ENCODE data around the gene MGMT. TPM values are rescaled to one million over a fixed set of nuclear protein-coding genes. Genes with fewer than 3 reads are reported as not detected.

Gene MGMT
- total and polyA plus RNA-seq, 2 experiments from 2014 or later: 19.3 to 21.9 TPM

GRCh38 chr10:129538236-129538635, 71.2 kb downstream of the MGMT start:
- Histone ChIP-seq H3F3A (replicated peaks; ENCODE audit: low read depth) (no peaks in the 10 kb centered on the region), H4K20me1 (replicated peaks; ENCODE audit: insufficient read depth) (no peaks in the 10 kb centered on the region), H3K27ac (ENCODE audit: low read depth) (no peak overlapping the region), H3K9me2 (ENCODE audit: insufficient read depth) (0 out of 2 replicates have a peak, but pooled peaks cover 5% of the 10 kb centered on the region), H2AFZ (no peak overlapping the region), H3K79me2 (replicated peaks; ENCODE audit: insufficient read depth) (no peaks in the 10 kb centered on the region), H3K4me2 (no peak overlapping the region), H3K36me3 (ENCODE audit: insufficient read depth) (no peaks in the 10 kb centered on the region), H3K4me3 (no peak overlapping the region), H3K27me3 (ENCODE audit: insufficient read depth) (no peaks in the 10 kb centered on the region), H3K4me1 (ENCODE audit: insufficient read depth) (no peaks in the 10 kb centered on the region)
- TF ChIP-seq POLR2AphosphoS5 (IDR thresholded peaks at IDR 0.05; ENCODE audit: low read depth): no peak
- TF ChIP-seq STAT1 (IDR thresholded peaks at IDR 0.05; ENCODE audit: unreplicated experiment): no peak
- TF ChIP-seq NANOG (IDR thresholded peaks at IDR 0.05; ENCODE audit: borderline replicate concordance): no peak
- TF ChIP-seq CREB1 (CRISPR knock-in tag; IDR thresholded peaks at IDR 0.05; ENCODE audit: low read depth): no peak
- TF ChIP-seq ZNF462 (CRISPR knock-in tag; IDR thresholded peaks at IDR 0.05): no peak
- TF ChIP-seq EZH2phosphoT487 (IDR thresholded peaks at IDR 0.05; ENCODE audit: unreplicated experiment): no peak
- no peak for TF ChIP-seq JUNB (IDR thresholded peaks at IDR 0.05; ENCODE audit: unreplicated experiment)
- TF ChIP-seq ZNF114 (CRISPR knock-in tag; IDR thresholded peaks at IDR 0.05): no peak
- TF ChIP-seq ETS1 (IDR thresholded peaks at IDR 0.05): no peak
- TF ChIP-seq REST (IDR thresholded peaks at IDR 0.05; ENCODE audit: unreplicated experiment): no peak
- no peak for TF ChIP-seq ZNF331 (CRISPR knock-in tag; IDR thresholded peaks at IDR 0.05; ENCODE audit: low read depth)
- TF ChIP-seq CTCF (conservative IDR thresholded peaks at IDR 0.05; ENCODE audit: low read depth in 2 of 2): no peak
- H3K4me3 Mint-ChIP-seq: no peak overlapping the region
- H3K27me3 Mint-ChIP-seq (ENCODE audit: insufficient read depth, low read depth, poor library complexity): peaks cover 4% of the 10 kb centered on the region
- ATAC-seq: no peak
- H3K9me3 Mint-ChIP-seq: no peaks in the 10 kb centered on the region; the same call in 2 of the 3 replicates
- H3K36me3 Mint-ChIP-seq (ENCODE audit: low read depth): peaks cover 10% of the 10 kb centered on the region; the same call in 1 of the 3 replicates
- H3K27ac Mint-ChIP-seq: no peak overlapping the region
- DNase-seq (ENCODE audit: low spot score): no peak
- peaks cover 13% of the 10 kb centered on the region for H3K4me1 Mint-ChIP-seq
